LNCAP (cell line): ENCODE results near the gene C19orf25.

Experiments
- CTCF ChIP-seq: fragments of 450-650 bp; IDR thresholded peaks from 2 replicates; pipeline ENCODE4 v1.5.1; 2017; ENCODE audit warnings: mild to moderate bottlenecking

Gene C19orf25

GRCh38 chr19:1514986-1515721, 36.1 kb upstream of the C19orf25 start:
- no peak for TF ChIP-seq CTCF

- TF ChIP-seq CTCF, result no peak
Observed at GRCh38 chr19:1514295-1514661, 35.3 kb upstream of the C19orf25 start.

GRCh38 chr19:1513499-1514294, 34.7 kb upstream of the C19orf25 start:
- TF ChIP-seq CTCF, result peak; percentile 56

- TF ChIP-seq CTCF, result no peak; the same call in 1 of the 2 replicates
Observed at GRCh38 chr19:1512671-1513498, 33.9 kb upstream of the C19orf25 start, which contains the start of gene ADAMTSL5. Gene ADAMTSL5 (minus strand): TSS chr19:1513019. CDS start chr19:1510943, 2,076 bp downstream.

GRCh38 chr19:1511318-1512317, 32.6 kb upstream of the C19orf25 start:
- no peak for TF ChIP-seq CTCF

- TF ChIP-seq CTCF, result no peak
Observed at GRCh38 chr19:1510807-1511206, 31.8 kb upstream of the C19orf25 start.
